ENCODE measurements around the gene RPRD1B. TPM values are rescaled to one million over a fixed set of nuclear protein-coding genes. Genes with fewer than 3 reads are reported as not detected.
A peak's percentile ranks its signal among the peaks of the same experiment; 100 is the strongest.

The RPRD1B gene
- total RNA-seq, 2 experiments from 2014 or later = 39.2 to 41.0 TPM

DNA sequence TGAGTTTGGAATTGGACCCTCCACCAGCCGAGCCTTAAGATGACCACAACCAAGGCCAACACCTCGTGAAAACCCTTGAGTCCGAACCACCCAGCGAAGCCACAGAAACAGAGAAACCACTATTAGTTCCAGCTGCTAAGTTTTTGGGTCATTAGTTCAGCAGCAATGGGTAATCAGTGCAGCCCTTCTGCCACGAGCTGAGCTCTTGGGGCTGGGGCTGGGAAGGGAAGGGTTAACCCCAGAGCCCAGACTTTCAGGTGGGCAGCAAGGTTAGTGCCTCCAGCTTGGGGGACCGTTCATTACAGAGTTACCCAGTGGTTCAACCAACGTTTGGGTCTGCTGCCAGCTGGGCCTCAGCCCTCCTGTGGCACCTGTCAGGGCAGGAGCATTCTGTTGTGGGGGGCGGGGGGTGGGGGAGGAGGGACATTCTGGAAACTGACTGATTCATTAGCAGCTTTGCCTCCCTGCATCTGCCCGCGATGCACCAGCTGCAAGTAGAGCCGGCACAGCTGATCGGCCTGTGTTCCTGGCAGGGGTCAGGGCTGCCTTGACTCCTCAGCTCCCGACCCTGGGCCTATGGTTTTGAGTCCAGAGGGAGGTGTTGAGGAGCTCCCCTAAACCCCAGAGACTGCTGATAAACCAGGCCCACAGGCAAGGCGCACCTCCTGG lies 78.8 kb downstream of the RPRD1B start:
- H3K27me3 Mint-ChIP-seq = peaks cover 22% of the 10 kb centered on the region
- H3K4me3 Mint-ChIP-seq = no peak overlapping the region
- H3K36me3 Mint-ChIP-seq = no peaks in the 10 kb centered on the region
- H3K27ac Mint-ChIP-seq = no peak overlapping the region
- ATAC-seq (ENCODE audit: low read depth) (no peak), DNase-seq (no peak)
- POLR2A ChIA-PET = no interaction called here
- H3K9me3 Mint-ChIP-seq = no peaks in the 10 kb centered on the region
- peaks cover 12% of the 10 kb centered on the region for H3K4me1 Mint-ChIP-seq

DNA sequence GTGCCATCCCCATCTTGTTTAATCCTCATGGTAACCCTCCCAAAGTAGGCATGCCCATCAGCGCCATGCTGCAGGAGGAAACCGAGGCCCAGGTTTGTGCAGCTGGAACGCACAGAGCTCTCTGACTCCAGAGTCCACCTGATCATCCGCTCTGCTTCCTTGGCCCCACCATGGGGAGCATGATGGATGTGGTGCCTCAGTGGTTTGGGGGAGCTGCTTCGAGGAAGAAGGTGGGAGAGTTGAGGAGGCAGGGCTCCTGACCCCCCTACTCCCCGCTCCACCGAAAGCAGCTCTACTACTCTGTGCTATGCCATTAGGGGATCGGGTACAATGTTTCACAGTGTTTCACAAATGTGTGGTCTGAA lies 79.4 kb downstream of the RPRD1B start:
- Mint-ChIP-seq H3K27me3 (peaks cover 27% of the 10 kb centered on the region), H3K4me3 (no peak overlapping the region), H3K36me3 (no peaks in the 10 kb centered on the region), H3K4me1 (peaks cover 12% of the 10 kb centered on the region), H3K9me3 (no peaks in the 10 kb centered on the region), H3K27ac (no peak overlapping the region)
- no peak for DNase-seq
- no peak for ATAC-seq (ENCODE audit: low read depth)
- POLR2A ChIA-PET = no interaction called here

DNA sequence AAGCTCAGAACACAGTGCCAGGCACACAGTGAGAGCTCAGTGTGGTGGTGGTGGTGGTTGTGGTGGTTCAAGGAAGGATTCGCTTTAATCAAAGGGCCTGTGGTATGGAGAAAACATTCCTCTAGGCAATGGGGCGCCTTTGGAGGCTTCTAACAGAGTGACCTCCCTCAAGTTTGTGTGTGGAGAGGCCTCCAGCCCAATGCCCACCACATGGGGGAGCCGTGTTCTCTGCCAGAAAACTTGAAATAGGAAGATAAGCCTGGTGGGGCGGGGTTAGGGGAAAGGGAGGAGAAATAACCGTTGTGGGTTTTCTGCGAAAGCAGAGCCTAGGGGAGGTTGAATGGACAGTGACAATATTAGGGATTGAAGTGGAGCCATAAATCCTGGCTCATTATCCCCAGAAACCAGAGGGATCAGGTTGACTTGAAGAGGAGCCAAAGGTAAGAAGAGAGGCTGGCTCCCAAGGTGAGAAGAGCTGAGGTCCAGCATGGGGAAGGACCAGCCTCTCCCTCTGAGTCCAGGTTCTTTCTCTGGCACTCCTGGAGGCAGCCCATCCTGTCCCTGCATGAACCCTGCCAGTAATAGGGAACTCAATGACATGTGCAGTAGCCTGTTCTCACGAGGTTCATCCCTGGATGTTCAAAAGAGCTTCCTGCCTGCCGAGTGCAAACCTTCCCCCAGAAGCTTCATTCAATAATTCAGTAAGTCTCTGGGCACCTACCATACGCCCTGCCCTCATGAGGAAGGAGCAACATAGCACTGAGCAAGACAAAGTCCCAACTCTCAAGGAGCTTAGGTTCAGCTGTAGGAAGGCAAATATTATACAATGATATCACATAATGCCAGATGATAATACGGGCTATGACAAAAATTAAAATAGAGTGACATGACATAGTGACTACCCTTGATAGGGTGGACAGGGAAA lies 80.1 kb downstream of the RPRD1B start:
- DNase-seq (peak; percentile 48), ATAC-seq (ENCODE audit: low read depth) (peak; percentile 56)
- Mint-ChIP-seq H3K4me3 (peak overlapping the region; percentile 2), H3K27me3 (peaks cover 27% of the 10 kb centered on the region), H3K36me3 (no peaks in the 10 kb centered on the region), H3K9me3 (no peaks in the 10 kb centered on the region), H3K4me1 (peaks cover 12% of the 10 kb centered on the region), H3K27ac (peak overlapping the region; percentile 20)
- POLR2A ChIA-PET = no interaction called here

DNA sequence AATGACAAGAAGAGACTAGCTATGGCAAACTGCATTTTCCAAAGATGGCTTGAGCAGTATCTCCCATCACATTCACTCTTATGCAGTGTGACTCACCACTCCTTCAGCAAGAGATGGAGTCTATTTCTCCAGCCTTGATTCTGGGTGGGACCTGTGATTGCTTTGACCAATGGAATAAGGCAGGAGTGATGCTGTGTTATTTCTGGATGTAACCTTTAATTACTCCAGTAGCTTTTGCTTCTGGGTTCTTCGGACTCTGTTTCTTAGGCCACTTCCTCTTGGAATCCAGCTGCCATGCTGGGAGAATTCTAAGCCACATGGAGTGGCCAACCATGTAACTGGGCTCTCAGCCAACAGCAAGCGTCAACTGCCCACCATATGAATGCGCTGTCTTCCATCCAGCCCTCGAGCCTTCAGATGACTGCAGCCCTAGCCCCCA lies 80.8 kb downstream of the RPRD1B start:
- H3K4me3 Mint-ChIP-seq = no peak overlapping the region
- H3K27ac Mint-ChIP-seq = no peak overlapping the region
- ATAC-seq (ENCODE audit: low read depth) (no peak), DNase-seq (no peak)
- peaks cover 12% of the 10 kb centered on the region for H3K4me1 Mint-ChIP-seq
- H3K27me3 Mint-ChIP-seq = peaks cover 30% of the 10 kb centered on the region
- H3K9me3 Mint-ChIP-seq = no peaks in the 10 kb centered on the region
- no peaks in the 10 kb centered on the region for H3K36me3 Mint-ChIP-seq
- POLR2A ChIA-PET = no interaction called here

DNA sequence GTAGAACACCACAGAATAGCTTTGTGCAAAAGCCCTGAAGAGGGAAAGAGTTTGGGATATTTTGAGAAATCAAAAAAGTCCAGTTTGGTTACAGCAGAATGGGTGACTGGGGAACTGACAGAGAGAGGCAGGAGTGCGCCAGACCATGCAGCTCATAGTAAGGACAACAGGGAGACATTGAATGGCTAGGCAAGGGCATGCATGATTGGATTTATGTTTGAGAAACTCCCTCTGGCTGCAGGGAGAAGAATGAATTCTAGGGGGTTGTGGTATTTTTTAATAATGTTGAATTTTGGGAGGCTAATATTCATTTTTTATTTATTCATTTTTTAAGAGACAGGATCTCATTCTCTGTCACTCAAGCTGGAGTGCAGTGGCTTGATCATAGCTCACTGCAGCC lies 81.7 kb downstream of the RPRD1B start:
- POLR2A ChIA-PET = no interaction called here
- H3K27me3 Mint-ChIP-seq = peaks cover 30% of the 10 kb centered on the region
- H3K9me3 Mint-ChIP-seq = no peaks in the 10 kb centered on the region
- no peak for ATAC-seq (ENCODE audit: low read depth)
- H3K4me1 Mint-ChIP-seq = peaks cover 12% of the 10 kb centered on the region
- H3K36me3 Mint-ChIP-seq = no peaks in the 10 kb centered on the region
- H3K27ac Mint-ChIP-seq = no peak overlapping the region
- no peak for DNase-seq
- H3K4me3 Mint-ChIP-seq = no peak overlapping the region

DNA sequence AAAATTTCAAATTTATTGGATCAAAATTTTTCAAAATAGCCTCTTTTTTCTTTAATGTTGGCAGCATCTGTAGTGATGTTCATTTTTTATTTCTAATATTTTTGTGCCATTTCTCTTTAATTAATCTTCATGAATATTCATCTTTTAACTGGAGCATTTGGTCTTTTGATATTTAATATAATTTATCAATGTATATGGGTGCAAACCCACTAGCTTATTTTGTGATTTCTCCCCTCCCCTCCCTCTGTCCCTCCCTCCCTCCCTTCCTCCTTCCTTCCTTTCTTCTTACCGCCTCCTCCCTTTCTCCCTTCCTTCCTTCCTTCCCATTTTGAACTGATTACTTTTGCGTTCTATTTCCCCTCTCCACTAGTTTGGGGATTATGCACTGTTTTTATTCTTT lies 82.3 kb downstream of the RPRD1B start:
- peaks cover 28% of the 10 kb centered on the region for H3K27me3 Mint-ChIP-seq
- no peak for ATAC-seq (ENCODE audit: low read depth)

DNA sequence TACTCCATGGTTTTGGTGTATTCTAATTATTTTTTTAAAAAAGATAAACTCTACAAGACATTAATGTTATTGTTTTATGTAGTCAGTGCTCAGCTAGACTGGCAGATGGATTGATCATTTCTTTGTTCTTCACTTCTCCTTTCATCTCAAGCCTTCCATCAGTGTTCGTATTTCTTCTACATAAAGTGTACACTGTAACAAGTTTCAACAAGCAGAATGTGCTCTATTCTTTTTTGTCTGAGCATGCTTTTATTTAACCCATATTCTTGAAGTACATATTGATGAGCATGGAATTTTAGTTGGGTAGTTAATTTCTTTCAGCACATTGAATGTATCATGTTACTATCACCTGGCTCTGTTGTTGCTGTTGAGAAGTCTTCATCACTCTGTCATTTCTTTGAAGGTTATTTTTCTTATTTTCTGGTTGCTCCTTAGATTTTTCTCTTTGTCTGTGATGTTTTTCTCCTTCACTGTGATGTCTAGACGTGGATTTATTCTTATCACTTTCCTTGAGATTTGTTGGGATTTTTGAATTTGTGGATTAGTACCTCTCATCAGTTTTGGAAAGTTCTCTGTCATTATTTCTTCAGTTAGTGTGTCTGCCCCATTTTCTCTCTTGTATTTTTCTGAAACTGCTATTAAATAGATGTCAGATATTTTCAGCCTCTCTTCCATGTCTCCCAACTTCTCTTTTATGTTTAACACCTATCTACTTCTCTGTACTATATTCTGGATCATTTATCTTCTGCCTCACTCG lies 83.0 kb downstream of the RPRD1B start:
- Mint-ChIP-seq H3K27ac (no peak overlapping the region), H3K36me3 (no peaks in the 10 kb centered on the region)
- no peak for ATAC-seq (ENCODE audit: low read depth)

More for the DNA sequence above, 82.3 kb downstream of the RPRD1B start:
- no peak overlapping the region for H3K27ac Mint-ChIP-seq
- peaks cover 12% of the 10 kb centered on the region for H3K4me1 Mint-ChIP-seq
- POLR2A ChIA-PET = no interaction called here
- no peaks in the 10 kb centered on the region for H3K9me3 Mint-ChIP-seq
- DNase-seq = no peak
- H3K36me3 Mint-ChIP-seq = no peaks in the 10 kb centered on the region
- H3K4me3 Mint-ChIP-seq = no peak overlapping the region

DNA sequence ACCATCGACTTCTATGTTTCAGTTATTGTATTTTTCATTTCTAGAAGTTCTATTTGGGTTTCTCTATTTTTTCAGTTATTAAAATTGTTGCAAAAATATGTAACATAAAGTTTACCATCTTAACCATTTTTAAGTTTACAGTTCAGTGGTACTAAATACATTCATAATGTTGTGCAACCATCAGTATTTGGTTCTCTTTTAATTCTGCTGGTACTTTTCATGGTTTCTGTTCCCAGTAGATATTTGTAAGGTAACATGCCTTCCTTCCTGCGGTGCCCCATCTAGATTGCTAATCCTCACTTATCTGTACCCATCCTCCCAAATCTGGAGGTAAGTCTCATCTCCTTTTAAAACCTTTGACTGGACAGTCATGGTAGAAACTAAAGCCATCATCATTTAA lies 83.7 kb downstream of the RPRD1B start:
- POLR2A ChIA-PET = no interaction called here
- H3K4me3 Mint-ChIP-seq = no peak overlapping the region
- DNase-seq (no peak), ATAC-seq (ENCODE audit: low read depth) (no peak)
- peaks cover 28% of the 10 kb centered on the region for H3K27me3 Mint-ChIP-seq
- H3K9me3 Mint-ChIP-seq = no peaks in the 10 kb centered on the region
- no peak overlapping the region for H3K27ac Mint-ChIP-seq
- peaks cover 10% of the 10 kb centered on the region for H3K4me1 Mint-ChIP-seq
- H3K36me3 Mint-ChIP-seq = no peaks in the 10 kb centered on the region

More for the DNA sequence above, 83.0 kb downstream of the RPRD1B start:
- Mint-ChIP-seq H3K4me1 (peaks cover 12% of the 10 kb centered on the region), H3K27me3 (peaks cover 28% of the 10 kb centered on the region), H3K4me3 (no peak overlapping the region), H3K9me3 (no peaks in the 10 kb centered on the region)
- POLR2A ChIA-PET = no interaction called here
- DNase-seq = no peak

DNA sequence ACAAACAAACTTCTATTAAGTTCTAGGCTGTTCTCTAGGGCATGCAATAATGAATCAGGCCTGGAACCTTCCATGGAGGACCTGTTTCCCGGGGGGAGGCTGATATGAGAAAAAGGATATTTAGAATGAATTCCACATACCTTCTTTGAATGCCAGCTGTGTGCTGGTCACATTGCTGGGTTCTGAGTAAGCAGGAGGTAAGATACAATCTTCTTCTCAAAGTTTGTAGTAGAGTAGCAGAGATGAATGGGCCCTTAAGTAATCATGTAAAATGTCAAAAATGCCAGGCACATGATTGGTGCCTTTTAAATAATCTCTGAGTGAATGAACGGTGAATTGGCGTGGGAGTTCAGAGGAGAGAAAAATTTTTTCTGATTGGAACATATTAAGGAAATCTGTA lies 84.1 kb downstream of the RPRD1B start:
- Mint-ChIP-seq H3K27me3 (peaks cover 28% of the 10 kb centered on the region), H3K27ac (no peak overlapping the region), H3K4me3 (no peak overlapping the region), H3K36me3 (no peaks in the 10 kb centered on the region), H3K4me1 (peaks cover 10% of the 10 kb centered on the region), H3K9me3 (no peaks in the 10 kb centered on the region)
- DNase-seq = no peak
- POLR2A ChIA-PET = no interaction called here
- no peak for ATAC-seq (ENCODE audit: low read depth)

DNA sequence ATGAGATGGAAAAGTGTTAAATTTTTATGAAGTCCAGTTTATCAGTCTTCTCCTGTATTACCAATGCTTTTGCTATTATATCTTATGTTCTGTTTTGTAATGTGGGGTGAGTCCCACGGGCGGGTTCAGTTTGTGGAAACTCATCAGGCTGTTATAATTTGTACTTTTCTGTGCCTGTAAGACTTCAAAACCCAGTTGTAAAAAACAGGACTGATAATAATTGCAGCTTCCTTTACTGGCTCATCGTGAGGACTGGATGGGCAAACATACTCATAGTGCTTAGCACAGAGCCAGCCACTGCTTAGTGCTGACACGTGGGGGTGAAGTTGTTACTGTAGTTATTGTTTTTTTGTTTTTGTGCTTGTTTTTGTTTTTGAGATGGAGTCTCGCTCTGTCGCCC lies 85.9 kb downstream of the RPRD1B start:
- DNase-seq (no peak), ATAC-seq (ENCODE audit: low read depth) (no peak)
- H3K4me3 Mint-ChIP-seq = no peak overlapping the region
- H3K4me1 Mint-ChIP-seq = peaks cover 5% of the 10 kb centered on the region
- peaks cover 26% of the 10 kb centered on the region for H3K27me3 Mint-ChIP-seq
- POLR2A ChIA-PET = no interaction called here
- H3K9me3 Mint-ChIP-seq = no peaks in the 10 kb centered on the region
- no peaks in the 10 kb centered on the region for H3K36me3 Mint-ChIP-seq
- H3K27ac Mint-ChIP-seq = no peak overlapping the region

DNA sequence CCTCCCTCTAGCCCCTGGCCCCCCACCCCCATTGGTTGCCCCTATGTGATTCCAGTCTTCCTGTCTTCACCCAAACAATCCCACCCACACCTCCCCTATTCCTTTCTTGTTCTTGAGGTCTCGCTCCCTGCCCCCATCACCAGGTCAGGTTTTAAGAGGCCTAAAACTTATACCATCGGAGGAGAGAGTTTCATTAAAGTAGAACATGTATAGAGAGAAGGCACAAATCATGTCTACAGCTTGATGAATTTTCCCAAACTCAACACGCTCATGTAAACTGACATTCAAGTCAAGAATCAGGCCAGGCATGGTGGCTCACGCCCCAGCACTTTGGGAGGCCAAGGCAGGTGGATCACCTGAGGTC lies 87.1 kb downstream of the RPRD1B start:
- POLR2A ChIA-PET = no interaction called here

DNA sequence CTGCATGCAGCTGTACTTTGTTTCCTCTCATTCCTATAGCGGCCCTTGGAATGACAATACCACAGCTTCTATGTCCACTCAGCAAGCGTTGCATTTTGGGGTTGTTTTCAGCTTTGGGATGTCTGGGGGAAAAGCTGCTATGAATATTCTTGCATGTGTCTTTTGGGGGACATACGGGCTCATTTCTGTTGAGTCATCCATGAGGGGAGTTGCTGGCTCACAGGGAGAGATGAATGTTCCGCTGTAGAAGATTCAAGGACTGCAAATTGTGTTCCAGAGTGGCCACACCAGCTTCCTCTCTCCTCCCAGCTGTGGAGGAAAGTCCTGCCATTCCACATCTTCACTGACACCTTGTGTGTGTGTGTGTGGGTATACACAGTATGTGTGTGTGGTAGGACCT lies 88.2 kb downstream of the RPRD1B start:
- ATAC-seq (ENCODE audit: low read depth) = no peak
- POLR2A ChIA-PET = no interaction called here
- H3K36me3 Mint-ChIP-seq = no peaks in the 10 kb centered on the region
- no peaks in the 10 kb centered on the region for H3K9me3 Mint-ChIP-seq
- peaks cover 14% of the 10 kb centered on the region for H3K27me3 Mint-ChIP-seq
- no peak overlapping the region for H3K4me3 Mint-ChIP-seq
- H3K4me1 Mint-ChIP-seq = peaks cover 5% of the 10 kb centered on the region
- H3K27ac Mint-ChIP-seq = no peak overlapping the region
- no peak for DNase-seq

More for the DNA sequence above, 87.1 kb downstream of the RPRD1B start:
- DNase-seq (no peak), ATAC-seq (ENCODE audit: low read depth) (no peak)
- Mint-ChIP-seq H3K36me3 (no peaks in the 10 kb centered on the region), H3K4me3 (no peak overlapping the region), H3K27ac (no peak overlapping the region), H3K9me3 (no peaks in the 10 kb centered on the region), H3K27me3 (peaks cover 21% of the 10 kb centered on the region), H3K4me1 (peaks cover 5% of the 10 kb centered on the region)

DNA sequence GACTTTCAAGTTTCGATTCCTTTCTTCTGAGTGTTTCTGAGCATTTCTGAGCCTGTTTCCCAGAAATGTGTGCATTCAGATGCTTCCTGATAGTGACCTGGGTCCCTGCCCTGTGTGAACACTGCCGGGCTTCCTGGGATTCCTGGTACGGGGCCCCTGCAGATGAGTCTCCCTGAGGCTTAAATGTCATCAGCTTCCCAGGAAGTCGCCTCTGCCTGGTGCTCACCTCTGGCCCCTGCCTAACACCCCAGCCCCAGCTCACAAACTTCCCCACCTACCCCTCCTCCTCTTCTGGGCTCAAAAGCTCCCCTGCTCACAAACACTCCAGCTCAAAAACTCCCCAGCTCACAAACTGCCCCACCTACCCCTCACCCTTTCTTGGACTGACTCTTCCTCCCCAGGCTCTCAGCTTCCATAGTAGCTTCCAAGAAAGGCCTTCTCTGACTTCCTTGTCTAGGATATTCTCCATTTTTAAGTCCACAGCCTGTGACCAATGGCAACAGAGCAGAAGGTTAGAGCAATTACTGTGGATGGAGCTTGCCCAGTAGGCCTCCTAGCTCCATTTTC lies 89.6 kb downstream of the RPRD1B start:
- POLR2A ChIA-PET = no interaction called here
- Mint-ChIP-seq H3K4me1 (peaks cover 5% of the 10 kb centered on the region), H3K4me3 (peak overlapping the region; percentile 5), H3K27me3 (peaks cover 3% of the 10 kb centered on the region), H3K27ac (peak overlapping the region; percentile 59), H3K36me3 (no peaks in the 10 kb centered on the region), H3K9me3 (no peaks in the 10 kb centered on the region)
- DNase-seq (no peak), ATAC-seq (ENCODE audit: low read depth) (no peak)

All from activated naive CD8-positive, alpha-beta T cell treated with anti-CD3 and anti-CD28 coated beads, Interleukin-2, amount 10 ng/mL, durations not matched to agents 7 days and 5 days (primary cell).